Measurements from ENCODE around the gene VWA5B2. TPM values are rescaled to one million over a fixed set of nuclear protein-coding genes. Genes with fewer than 3 reads are reported as not detected.

Gene VWA5B2
- total and polyA plus RNA-seq, 2 of the 13 experiments (the other 11 are each of a cell fraction or from before 2014, with no cell fraction given), result 0.03 to 0.04 TPM

DNA sequence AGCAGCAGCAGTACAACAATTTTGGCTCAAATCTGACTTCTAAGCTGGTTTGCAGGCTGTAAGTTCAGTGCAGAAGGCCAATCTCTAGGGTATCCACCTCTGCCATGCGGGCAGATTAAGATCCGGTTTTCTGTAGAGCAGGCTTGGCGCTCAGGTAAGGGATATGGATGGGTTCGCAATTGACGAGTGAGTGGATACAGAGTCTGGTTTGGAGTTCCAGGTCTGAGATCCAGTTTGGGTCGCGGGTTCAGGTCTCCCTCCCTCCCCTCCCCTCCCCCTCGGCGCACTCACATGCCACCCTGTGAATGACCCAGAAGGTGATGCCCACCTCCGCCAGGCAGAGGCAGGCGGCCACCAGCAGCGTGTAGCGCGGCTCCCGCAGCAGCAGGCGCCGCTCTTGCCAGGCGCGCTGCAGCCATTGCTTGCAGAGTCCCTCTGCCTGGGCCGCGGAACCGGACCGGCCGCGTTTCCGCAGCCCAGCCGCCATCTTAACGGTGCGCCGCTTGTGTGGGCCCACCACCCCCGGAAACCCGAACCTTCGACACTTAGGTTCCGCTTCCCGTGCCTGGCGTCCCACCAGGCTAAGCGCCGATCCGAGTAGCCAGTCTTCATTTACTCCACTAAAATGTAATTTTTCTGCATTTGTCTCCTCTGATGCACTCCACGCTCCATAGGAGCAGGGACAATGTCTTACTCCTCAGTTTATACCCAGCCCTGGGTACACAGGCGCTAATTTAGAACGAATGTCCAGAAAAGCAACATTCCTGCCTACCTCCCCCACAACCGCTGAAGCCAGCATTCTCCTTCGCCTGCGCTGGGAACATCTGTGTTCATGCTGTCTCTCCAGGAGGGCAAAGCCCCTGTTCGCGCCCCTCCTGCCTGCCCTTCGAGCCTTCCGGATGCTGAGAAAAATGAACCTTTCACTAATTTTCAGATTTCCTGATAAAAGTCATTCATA lies 19.3 kb downstream of the VWA5B2 start, which contains the start of gene ALG3 (continued):
- TF ChIP-seq, protein P1, sequence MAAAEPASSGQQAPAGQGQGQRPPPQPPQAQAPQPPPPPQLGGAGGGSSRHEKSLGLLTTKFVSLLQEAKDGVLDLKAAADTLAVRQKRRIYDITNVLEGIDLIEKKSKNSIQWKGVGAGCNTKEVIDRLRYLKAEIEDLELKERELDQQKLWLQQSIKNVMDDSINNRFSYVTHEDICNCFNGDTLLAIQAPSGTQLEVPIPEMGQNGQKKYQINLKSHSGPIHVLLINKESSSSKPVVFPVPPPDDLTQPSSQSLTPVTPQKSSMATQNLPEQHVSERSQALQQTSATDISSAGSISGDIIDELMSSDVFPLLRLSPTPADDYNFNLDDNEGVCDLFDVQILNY (CRISPR knock-in tag; conservative IDR thresholded peaks at IDR 0.05), result no peak
- peak; percentile 78; the same call in 1 of the 2 replicates for TF ChIP-seq KLF9 (CRISPR knock-in tag; IDR thresholded peaks at IDR 0.05; ENCODE audit: low read depth)
- TF ChIP-seq NFYB (CRISPR knock-in tag; IDR thresholded peaks at IDR 0.05), result no peak
- TF ChIP-seq REPIN1 (CRISPR knock-in tag; IDR thresholded peaks at IDR 0.05; ENCODE audit: borderline replicate concordance, low read depth), result peak; percentile 86
- peak; percentile 97 for TF ChIP-seq RBFOX2 (IDR thresholded peaks at IDR 0.05; ENCODE audit: low read depth, low read length)
- TF ChIP-seq, protein P2, sequence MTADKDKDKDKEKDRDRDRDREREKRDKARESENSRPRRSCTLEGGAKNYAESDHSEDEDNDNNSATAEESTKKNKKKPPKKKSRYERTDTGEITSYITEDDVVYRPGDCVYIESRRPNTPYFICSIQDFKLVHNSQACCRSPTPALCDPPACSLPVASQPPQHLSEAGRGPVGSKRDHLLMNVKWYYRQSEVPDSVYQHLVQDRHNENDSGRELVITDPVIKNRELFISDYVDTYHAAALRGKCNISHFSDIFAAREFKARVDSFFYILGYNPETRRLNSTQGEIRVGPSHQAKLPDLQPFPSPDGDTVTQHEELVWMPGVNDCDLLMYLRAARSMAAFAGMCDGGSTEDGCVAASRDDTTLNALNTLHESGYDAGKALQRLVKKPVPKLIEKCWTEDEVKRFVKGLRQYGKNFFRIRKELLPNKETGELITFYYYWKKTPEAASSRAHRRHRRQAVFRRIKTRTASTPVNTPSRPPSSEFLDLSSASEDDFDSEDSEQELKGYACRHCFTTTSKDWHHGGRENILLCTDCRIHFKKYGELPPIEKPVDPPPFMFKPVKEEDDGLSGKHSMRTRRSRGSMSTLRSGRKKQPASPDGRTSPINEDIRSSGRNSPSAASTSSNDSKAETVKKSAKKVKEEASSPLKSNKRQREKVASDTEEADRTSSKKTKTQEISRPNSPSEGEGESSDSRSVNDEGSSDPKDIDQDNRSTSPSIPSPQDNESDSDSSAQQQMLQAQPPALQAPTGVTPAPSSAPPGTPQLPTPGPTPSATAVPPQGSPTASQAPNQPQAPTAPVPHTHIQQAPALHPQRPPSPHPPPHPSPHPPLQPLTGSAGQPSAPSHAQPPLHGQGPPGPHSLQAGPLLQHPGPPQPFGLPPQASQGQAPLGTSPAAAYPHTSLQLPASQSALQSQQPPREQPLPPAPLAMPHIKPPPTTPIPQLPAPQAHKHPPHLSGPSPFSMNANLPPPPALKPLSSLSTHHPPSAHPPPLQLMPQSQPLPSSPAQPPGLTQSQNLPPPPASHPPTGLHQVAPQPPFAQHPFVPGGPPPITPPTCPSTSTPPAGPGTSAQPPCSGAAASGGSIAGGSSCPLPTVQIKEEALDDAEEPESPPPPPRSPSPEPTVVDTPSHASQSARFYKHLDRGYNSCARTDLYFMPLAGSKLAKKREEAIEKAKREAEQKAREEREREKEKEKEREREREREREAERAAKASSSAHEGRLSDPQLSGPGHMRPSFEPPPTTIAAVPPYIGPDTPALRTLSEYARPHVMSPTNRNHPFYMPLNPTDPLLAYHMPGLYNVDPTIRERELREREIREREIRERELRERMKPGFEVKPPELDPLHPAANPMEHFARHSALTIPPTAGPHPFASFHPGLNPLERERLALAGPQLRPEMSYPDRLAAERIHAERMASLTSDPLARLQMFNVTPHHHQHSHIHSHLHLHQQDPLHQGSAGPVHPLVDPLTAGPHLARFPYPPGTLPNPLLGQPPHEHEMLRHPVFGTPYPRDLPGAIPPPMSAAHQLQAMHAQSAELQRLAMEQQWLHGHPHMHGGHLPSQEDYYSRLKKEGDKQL (CRISPR knock-in tag; IDR thresholded peaks at IDR 0.05; ENCODE audit: low read depth), result no peak
- no peak for TF ChIP-seq GTF2F1 (IDR thresholded peaks at IDR 0.05; ENCODE audit: low read length)
- TF ChIP-seq FOSL2 (CRISPR knock-in tag; IDR thresholded peaks at IDR 0.05), result peak; percentile 56
- TF ChIP-seq, protein P3, sequence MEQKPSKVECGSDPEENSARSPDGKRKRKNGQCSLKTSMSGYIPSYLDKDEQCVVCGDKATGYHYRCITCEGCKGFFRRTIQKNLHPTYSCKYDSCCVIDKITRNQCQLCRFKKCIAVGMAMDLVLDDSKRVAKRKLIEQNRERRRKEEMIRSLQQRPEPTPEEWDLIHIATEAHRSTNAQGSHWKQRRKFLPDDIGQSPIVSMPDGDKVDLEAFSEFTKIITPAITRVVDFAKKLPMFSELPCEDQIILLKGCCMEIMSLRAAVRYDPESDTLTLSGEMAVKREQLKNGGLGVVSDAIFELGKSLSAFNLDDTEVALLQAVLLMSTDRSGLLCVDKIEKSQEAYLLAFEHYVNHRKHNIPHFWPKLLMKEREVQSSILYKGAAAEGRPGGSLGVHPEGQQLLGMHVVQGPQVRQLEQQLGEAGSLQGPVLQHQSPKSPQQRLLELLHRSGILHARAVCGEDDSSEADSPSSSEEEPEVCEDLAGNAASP (CRISPR knock-in tag; IDR thresholded peaks at IDR 0.05; ENCODE audit: borderline replicate concordance), result peak; percentile 49
- TF ChIP-seq ZNF12 (CRISPR knock-in tag; IDR thresholded peaks at IDR 0.05), result peak; percentile 72; the same call in 1 of the 2 replicates
- TF ChIP-seq, protein P4, sequence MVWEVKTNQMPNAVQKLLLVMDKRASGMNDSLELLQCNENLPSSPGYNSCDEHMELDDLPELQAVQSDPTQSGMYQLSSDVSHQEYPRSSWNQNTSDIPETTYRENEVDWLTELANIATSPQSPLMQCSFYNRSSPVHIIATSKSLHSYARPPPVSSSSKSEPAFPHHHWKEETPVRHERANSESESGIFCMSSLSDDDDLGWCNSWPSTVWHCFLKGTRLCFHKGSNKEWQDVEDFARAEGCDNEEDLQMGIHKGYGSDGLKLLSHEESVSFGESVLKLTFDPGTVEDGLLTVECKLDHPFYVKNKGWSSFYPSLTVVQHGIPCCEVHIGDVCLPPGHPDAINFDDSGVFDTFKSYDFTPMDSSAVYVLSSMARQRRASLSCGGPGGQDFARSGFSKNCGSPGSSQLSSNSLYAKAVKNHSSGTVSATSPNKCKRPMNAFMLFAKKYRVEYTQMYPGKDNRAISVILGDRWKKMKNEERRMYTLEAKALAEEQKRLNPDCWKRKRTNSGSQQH (CRISPR knock-in tag; IDR thresholded peaks at IDR 0.05; ENCODE audit: low read depth), result peak; percentile 78
- TF ChIP-seq ZNF292 (CRISPR knock-in tag; IDR thresholded peaks at IDR 0.05; ENCODE audit: borderline replicate concordance, low read depth), result no peak
- TF ChIP-seq ZNF709 (CRISPR knock-in tag; IDR thresholded peaks at IDR 0.05), result peak; percentile 76
- TF ChIP-seq SRSF9 (IDR thresholded peaks at IDR 0.05; ENCODE audit: borderline replicate concordance, insufficient read depth, low read depth, low read length, poor library complexity, severe bottlenecking), result no peak
- peak; percentile 17; the same call in 1 of the 2 replicates for TF ChIP-seq MEIS2 (CRISPR knock-in tag; IDR thresholded peaks at IDR 0.05)
- TF ChIP-seq, protein P5, sequence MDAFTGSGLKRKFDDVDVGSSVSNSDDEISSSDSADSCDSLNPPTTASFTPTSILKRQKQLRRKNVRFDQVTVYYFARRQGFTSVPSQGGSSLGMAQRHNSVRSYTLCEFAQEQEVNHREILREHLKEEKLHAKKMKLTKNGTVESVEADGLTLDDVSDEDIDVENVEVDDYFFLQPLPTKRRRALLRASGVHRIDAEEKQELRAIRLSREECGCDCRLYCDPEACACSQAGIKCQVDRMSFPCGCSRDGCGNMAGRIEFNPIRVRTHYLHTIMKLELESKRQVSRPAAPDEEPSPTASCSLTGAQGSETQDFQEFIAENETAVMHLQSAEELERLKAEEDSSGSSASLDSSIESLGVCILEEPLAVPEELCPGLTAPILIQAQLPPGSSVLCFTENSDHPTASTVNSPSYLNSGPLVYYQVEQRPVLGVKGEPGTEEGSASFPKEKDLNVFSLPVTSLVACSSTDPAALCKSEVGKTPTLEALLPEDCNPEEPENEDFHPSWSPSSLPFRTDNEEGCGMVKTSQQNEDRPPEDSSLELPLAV (CRISPR knock-in tag; conservative IDR thresholded peaks at IDR 0.05; ENCODE audit: low read depth), result no peak
- no peak for TF ChIP-seq MEIS1 (CRISPR knock-in tag; IDR thresholded peaks at IDR 0.05; ENCODE audit: borderline replicate concordance)

Measured in HepG2 (cell line).